PC-9 (cell line): ENCODE measurements around the gene ZBTB22.

ENCODE experiments used
- CTCF ChIP-seq: fragments of 200-600 bp; sonication (generic); conservative IDR thresholded peaks from 2 replicates; pipeline ENCODE4 v1.6.1; 2017; ENCODE audit warnings: mixed run types, antibody characterized with exemption, mild to moderate bottlenecking, moderate library complexity
- EZH2 ChIP-seq: fragments of 200-600 bp; sonication (generic); IDR thresholded peaks from 2 replicates; pipeline ENCODE4 v1.8.0; 2017; ENCODE audit warnings: antibody characterized with exemption, low read depth

- TF ChIP-seq CTCF (no peak), EZH2 (no peak)
Measured at GRCh38 chr6:33319939-33320314, 2.4 kb upstream of the ZBTB22 start.
